ENCODE measurements around the gene GPHA2.

- TF ChIP-seq CTCF (IDR thresholded peaks at IDR 0.05; ENCODE audit: low read depth, low read length) (no peak), EZH2phosphoT487 (IDR thresholded peaks at IDR 0.05; ENCODE audit: low read depth) (no peak)
These were observed 33.4 kb downstream of the GPHA2 start for GRCh38 chr11:64902102-64902900.
